Endodermal cell (in vitro differentiated cells): ENCODE results near the gene PRELP. TPM values are rescaled to one million over a fixed set of nuclear protein-coding genes. Genes with fewer than 3 reads are reported as not detected.

Experiments used
- DNase-seq: peaks from one replicate; pipeline ENCODE4 v3.0.0-alpha.2; 2017
- H3K27ac ChIP-seq: 2 replicates; pipeline ENCODE4 v1.5.1; 2013; ENCODE audit warnings: mild to moderate bottlenecking, low read depth, low read length, moderate library complexity
- H3K27me3 ChIP-seq: 2 replicates; pipeline ENCODE4 v1.6.1; 2013; ENCODE audit warnings: mild to moderate bottlenecking, low read length, moderate library complexity; ENCODE audit not compliant: insufficient read depth, control insufficient read depth, poor library complexity, severe bottlenecking
- H3K36me3 ChIP-seq: 2 replicates; pipeline ENCODE4 v1.7.0; 2013; ENCODE audit warnings: mild to moderate bottlenecking, low read length, moderate library complexity; ENCODE audit not compliant: control insufficient read depth, insufficient read depth
- H3K4me1 ChIP-seq: one replicate; pipeline ENCODE4 v1.7.0; 2013; ENCODE audit warnings: low read length; ENCODE audit not compliant: control insufficient read depth, insufficient read depth
- H3K4me3 ChIP-seq: 2 replicates; pipeline ENCODE4 v1.5.1; 2013; ENCODE audit warnings: mild to moderate bottlenecking, low read length, moderate library complexity
- H3K9ac ChIP-seq: 2 replicates; pipeline ENCODE4 v1.6.1; 2013; ENCODE audit warnings: mild to moderate bottlenecking, low read length, moderate library complexity; ENCODE audit not compliant: poor library complexity, severe bottlenecking; ENCODE audit errors: extremely low read depth
- H3K9me3 ChIP-seq: 2 replicates; pipeline ENCODE4 v1.6.1; 2013; ENCODE audit warnings: mild to moderate bottlenecking, low read length, moderate library complexity; ENCODE audit not compliant: control insufficient read depth
- H3K27ac Mint-ChIP-seq: 2 replicates; pipeline ENCODE4 v1.8.0; 2020; ENCODE audit warnings: mixed read lengths
- H3K27me3 Mint-ChIP-seq: 2 replicates; pipeline ENCODE4 v1.8.0; 2021; ENCODE audit warnings: mild to moderate bottlenecking, mixed read lengths; ENCODE audit not compliant: insufficient read depth
- H3K36me3 Mint-ChIP-seq: 2 replicates; pipeline ENCODE4 v1.8.0; 2020; ENCODE audit warnings: low read depth, mixed read lengths
- H3K4me1 Mint-ChIP-seq: 2 replicates; pipeline ENCODE4 v1.8.0; 2020; ENCODE audit warnings: mixed read lengths
- H3K4me3 Mint-ChIP-seq: 2 replicates; pipeline ENCODE4 v1.8.0; 2020; ENCODE audit warnings: mild to moderate bottlenecking, moderate library complexity, mixed read lengths
- H3K9me3 Mint-ChIP-seq: 2 replicates; pipeline ENCODE4 v1.8.0; 2020; ENCODE audit warnings: mild to moderate bottlenecking, mixed read lengths
- CTCF ChIP-seq: fragments of 200-600 bp; sonication (generic); conservative IDR thresholded peaks from 2 replicates; pipeline ENCODE4 v1.5.0; 2021; ENCODE audit warnings: antibody characterized with exemption, mild to moderate bottlenecking
- WGBS, 2 experiments: methylation state at CpG; one replicate each; pipeline versions ENCODE4 v1.1.5 to v1.1.7; 2013; ENCODE audit warnings: missing lambda C conversion rate in 2 of 2, mixed read lengths in 1 of 2; ENCODE audit not compliant: insufficient coverage in 1 of 2, insufficient read length in 1 of 2; 5-methylcytosine and 5-hydroxymethylcytosine counted together
- total RNA-seq, 2 donors: library from RNA; stranded (reverse); fragmentation: NEBNext Ultra II Directional in 1 of 2; extraction: Animal tissue kit (Norgen Biotek cat#: 25700) in 1 of 2; gene quantifications; 2 replicates in 1 of 2; 3 replicates in 1 of 2; pipeline ENCODE4 v1.2.1, GENCODE V29; 2021

The PRELP gene
- total RNA-seq, 2 donors from 2014 or later, result 0.66 to 3.9 TPM

GRCh38 chr1:203467550-203467921, 8.1 kb upstream of the PRELP start:
- Mint-ChIP-seq H3K27ac (no peak overlapping the region), H3K4me3 (no peak overlapping the region), H3K9me3 (no peaks in the 10 kb centered on the region), H3K27me3 (peaks cover 10% of the 10 kb centered on the region), H3K4me1 (peaks cover 40% of the 10 kb centered on the region), H3K36me3 (no peaks in the 10 kb centered on the region)
- H3K4me1 ChIP-seq, result peaks cover 11% of the 10 kb centered on the region
- no peak for TF ChIP-seq CTCF
- H3K27me3 ChIP-seq, result no peaks in the 10 kb centered on the region
- DNase-seq, result no peak
- no peaks in the 10 kb centered on the region for H3K9me3 ChIP-seq
- no peak overlapping the region for H3K9ac ChIP-seq
- H3K4me3 ChIP-seq, result no peak overlapping the region
- 93 to 96% methylated on average over 7 to 9 of the region's 9 CpGs for WGBS, 2 experiments
- no peak overlapping the region for H3K27ac ChIP-seq
- no peaks in the 10 kb centered on the region for H3K36me3 ChIP-seq

GRCh38 chr1:203468326-203468725, 7.3 kb upstream of the PRELP start:
- H3K27ac Mint-ChIP-seq, result no peak overlapping the region
- DNase-seq, result no peak

GRCh38 chr1:203470240-203470639, 5.4 kb upstream of the PRELP start:
- TF ChIP-seq CTCF, result no peak
- peaks cover 3% of the 10 kb centered on the region for H3K27me3 Mint-ChIP-seq
- Histone ChIP-seq H3K27ac (no peak overlapping the region), H3K4me3 (no peak overlapping the region), H3K36me3 (no peaks in the 10 kb centered on the region), H3K9me3 (no peaks in the 10 kb centered on the region), H3K4me1 (peaks cover 11% of the 10 kb centered on the region), H3K9ac (no peak overlapping the region), H3K27me3 (no peaks in the 10 kb centered on the region)
- H3K9me3 Mint-ChIP-seq, result no peaks in the 10 kb centered on the region
- H3K27ac Mint-ChIP-seq, result no peak overlapping the region
- WGBS, 2 experiments, result 81 to 100% methylated on average over 1 to 5 of the region's 5 CpGs
- H3K36me3 Mint-ChIP-seq, result no peaks in the 10 kb centered on the region
- no peak overlapping the region for H3K4me3 Mint-ChIP-seq
- DNase-seq, result no peak
- H3K4me1 Mint-ChIP-seq, result peaks cover 34% of the 10 kb centered on the region

More at GRCh38 chr1:203468326-203468725, 7.3 kb upstream of the PRELP start:
- whole genome bisulfite sequencing, 2 experiments, result 92 to 96% methylated on average over 2 of the region's 2 CpGs
- Mint-ChIP-seq H3K4me1 (peaks cover 37% of the 10 kb centered on the region), H3K36me3 (no peaks in the 10 kb centered on the region), H3K27me3 (peaks cover 9% of the 10 kb centered on the region), H3K9me3 (no peaks in the 10 kb centered on the region), H3K4me3 (no peak overlapping the region)
- no peak overlapping the region for H3K27ac ChIP-seq
- no peaks in the 10 kb centered on the region for H3K36me3 ChIP-seq
- H3K9me3 ChIP-seq, result no peaks in the 10 kb centered on the region
- no peak overlapping the region for H3K4me3 ChIP-seq
- H3K4me1 ChIP-seq, result peaks cover 11% of the 10 kb centered on the region
- TF ChIP-seq CTCF, result no peak
- H3K27me3 ChIP-seq, result no peaks in the 10 kb centered on the region
- H3K9ac ChIP-seq, result no peak overlapping the region
